Endodermal cell (in vitro differentiated cells): ENCODE data around the gene UNC5B. TPM values are rescaled to one million over a fixed set of nuclear protein-coding genes. Genes with fewer than 3 reads are reported as not detected.

Source experiments
- DNase-seq: peaks from one replicate; pipeline ENCODE4 v3.0.0-alpha.2; 2017
- H3K27ac ChIP-seq: 2 replicates; pipeline ENCODE4 v1.5.1; 2013; ENCODE audit warnings: mild to moderate bottlenecking, low read depth, low read length, moderate library complexity
- H3K27me3 ChIP-seq: 2 replicates; pipeline ENCODE4 v1.6.1; 2013; ENCODE audit warnings: mild to moderate bottlenecking, low read length, moderate library complexity; ENCODE audit not compliant: insufficient read depth, control insufficient read depth, poor library complexity, severe bottlenecking
- H3K36me3 ChIP-seq: 2 replicates; pipeline ENCODE4 v1.7.0; 2013; ENCODE audit warnings: mild to moderate bottlenecking, low read length, moderate library complexity; ENCODE audit not compliant: control insufficient read depth, insufficient read depth
- H3K4me1 ChIP-seq: one replicate; pipeline ENCODE4 v1.7.0; 2013; ENCODE audit warnings: low read length; ENCODE audit not compliant: control insufficient read depth, insufficient read depth
- H3K4me3 ChIP-seq: 2 replicates; pipeline ENCODE4 v1.5.1; 2013; ENCODE audit warnings: mild to moderate bottlenecking, low read length, moderate library complexity
- H3K9ac ChIP-seq: 2 replicates; pipeline ENCODE4 v1.6.1; 2013; ENCODE audit warnings: mild to moderate bottlenecking, low read length, moderate library complexity; ENCODE audit not compliant: poor library complexity, severe bottlenecking; ENCODE audit errors: extremely low read depth
- H3K9me3 ChIP-seq: 2 replicates; pipeline ENCODE4 v1.6.1; 2013; ENCODE audit warnings: mild to moderate bottlenecking, low read length, moderate library complexity; ENCODE audit not compliant: control insufficient read depth
- H3K27ac Mint-ChIP-seq: 2 replicates; pipeline ENCODE4 v1.8.0; 2020; ENCODE audit warnings: mixed read lengths
- H3K27me3 Mint-ChIP-seq: 2 replicates; pipeline ENCODE4 v1.8.0; 2021; ENCODE audit warnings: mild to moderate bottlenecking, mixed read lengths; ENCODE audit not compliant: insufficient read depth
- H3K36me3 Mint-ChIP-seq: 2 replicates; pipeline ENCODE4 v1.8.0; 2020; ENCODE audit warnings: low read depth, mixed read lengths
- H3K4me1 Mint-ChIP-seq: 2 replicates; pipeline ENCODE4 v1.8.0; 2020; ENCODE audit warnings: mixed read lengths
- H3K4me3 Mint-ChIP-seq: 2 replicates; pipeline ENCODE4 v1.8.0; 2020; ENCODE audit warnings: mild to moderate bottlenecking, moderate library complexity, mixed read lengths
- H3K9me3 Mint-ChIP-seq: 2 replicates; pipeline ENCODE4 v1.8.0; 2020; ENCODE audit warnings: mild to moderate bottlenecking, mixed read lengths
- CTCF ChIP-seq: fragments of 200-600 bp; sonication (generic); conservative IDR thresholded peaks from 2 replicates; pipeline ENCODE4 v1.5.0; 2021; ENCODE audit warnings: antibody characterized with exemption, mild to moderate bottlenecking
- WGBS, 2 experiments: methylation state at CpG; one replicate each; pipeline versions ENCODE4 v1.1.5 to v1.1.7; 2013; ENCODE audit warnings: missing lambda C conversion rate in 2 of 2, mixed read lengths in 1 of 2; ENCODE audit not compliant: insufficient coverage in 1 of 2, insufficient read length in 1 of 2; 5-methylcytosine and 5-hydroxymethylcytosine counted together
- total RNA-seq, 2 donors: library from RNA; stranded (reverse); fragmentation: NEBNext Ultra II Directional in 1 of 2; extraction: Animal tissue kit (Norgen Biotek cat#: 25700) in 1 of 2; gene quantifications; 2 replicates in 1 of 2; 3 replicates in 1 of 2; pipeline ENCODE4 v1.2.1, GENCODE V29; 2021

UNC5B gene
- total RNA-seq, 2 donors from 2014 or later, result 9.7 to 14.5 TPM

GRCh38 chr10:71243756-71244395 is 31.5 kb downstream of the UNC5B start:
- no peak for TF ChIP-seq CTCF
- H3K27me3 ChIP-seq, result no peaks in the 10 kb centered on the region
- Mint-ChIP-seq H3K27ac (no peak overlapping the region), H3K9me3 (no peaks in the 10 kb centered on the region), H3K27me3 (no peaks in the 10 kb centered on the region), H3K4me1 (peaks cover 23% of the 10 kb centered on the region), H3K36me3 (no peaks in the 10 kb centered on the region), H3K4me3 (no peak overlapping the region)
- H3K4me3 ChIP-seq, result no peak overlapping the region
- DNase-seq, result no peak
- no peak overlapping the region for H3K9ac ChIP-seq
- no peaks in the 10 kb centered on the region for H3K9me3 ChIP-seq
- H3K27ac ChIP-seq, result no peak overlapping the region
- H3K4me1 ChIP-seq, result peaks cover 19% of the 10 kb centered on the region
- WGBS, 2 experiments, result 95 to 100% methylated on average over 3 to 6 of the region's 6 CpGs
- H3K36me3 ChIP-seq, result no peaks in the 10 kb centered on the region

GRCh38 chr10:71244431-71245419 is 32.4 kb downstream of the UNC5B start:
- Histone ChIP-seq H3K4me1 (peaks cover 19% of the 10 kb centered on the region), H3K27me3 (no peaks in the 10 kb centered on the region), H3K36me3 (no peaks in the 10 kb centered on the region), H3K9me3 (no peaks in the 10 kb centered on the region), H3K9ac (no peak overlapping the region), H3K27ac (no peak overlapping the region), H3K4me3 (no peak overlapping the region)
- Mint-ChIP-seq H3K4me3 (no peak overlapping the region), H3K9me3 (no peaks in the 10 kb centered on the region), H3K27me3 (no peaks in the 10 kb centered on the region), H3K4me1 (peaks cover 23% of the 10 kb centered on the region), H3K27ac (peak overlapping the region; percentile 14), H3K36me3 (no peaks in the 10 kb centered on the region)
- no peak for TF ChIP-seq CTCF
- no peak for DNase-seq
- 90% methylated on average over 22 to 29 of the region's 29 CpGs for WGBS, 2 experiments

GRCh38 chr10:71245420-71246325 is 33.3 kb downstream of the UNC5B start:
- Mint-ChIP-seq H3K36me3 (no peaks in the 10 kb centered on the region), H3K27ac (no peak overlapping the region), H3K27me3 (no peaks in the 10 kb centered on the region), H3K4me1 (peaks cover 23% of the 10 kb centered on the region), H3K9me3 (no peaks in the 10 kb centered on the region), H3K4me3 (no peak overlapping the region)
- H3K36me3 ChIP-seq, result no peaks in the 10 kb centered on the region
- peaks cover 19% of the 10 kb centered on the region for H3K4me1 ChIP-seq
- no peak for DNase-seq
- H3K27me3 ChIP-seq, result no peaks in the 10 kb centered on the region
- 90 to 93% methylated on average over 15 to 21 of the region's 21 CpGs for WGBS, 2 experiments
- no peak overlapping the region for H3K4me3 ChIP-seq
- H3K9ac ChIP-seq, result no peak overlapping the region
- no peaks in the 10 kb centered on the region for H3K9me3 ChIP-seq
- no peak overlapping the region for H3K27ac ChIP-seq
- TF ChIP-seq CTCF, result no peak
